ENCODE data around the gene POLR1A.

- TF ChIP-seq CTCF (IDR thresholded peaks at IDR 0.05), result no peak
- TF ChIP-seq EP300 (IDR thresholded peaks at IDR 0.05), result no peak
- TF ChIP-seq POLR2AphosphoS5 (IDR thresholded peaks at IDR 0.05), result no peak
- TF ChIP-seq POLR2A (IDR thresholded peaks at IDR 0.05; ENCODE audit: low read depth), result no peak
Observed at GRCh38 chr2:86003104-86003503, 102.6 kb downstream of the POLR1A start.
